ENCODE measurements around the gene FBXL13. TPM values are rescaled to one million over a fixed set of nuclear protein-coding genes. Genes with fewer than 3 reads are reported as not detected.

Gene FBXL13
- total and polyA plus RNA-seq, 10 of the 15 experiments (the other 5 are each of a cell fraction or from before 2014, with no cell fraction given) = 0.08 to 0.95 (median 0.28) TPM; not detected in 2

GRCh38 chr7:102869195-102869594 is 205.4 kb downstream of the FBXL13 start (continued):
- TF ChIP-seq ZNF274 (IDR thresholded peaks at IDR 0.05; ENCODE audit: insufficient read depth, insufficient read length) (no peak), SP1 (IDR thresholded peaks at IDR 0.05; ENCODE audit: low read depth, low read length) (no peak), ZNF24 (IDR thresholded peaks at IDR 0.05) (no peak), MYC (IDR thresholded peaks at IDR 0.05; ENCODE audit: insufficient read depth, insufficient read length, insufficient replicate concordance, low read length, severe bottlenecking) (no peak), CHD4 (IDR thresholded peaks at IDR 0.05) (no peak), BCL11A (IDR thresholded peaks at IDR 0.05; ENCODE audit: low read depth, low read length) (no peak)

GRCh38 chr7:102866535-102867215 is 207.9 kb downstream of the FBXL13 start:
- Histone ChIP-seq H3K4me1 (ENCODE audit: control insufficient read depth, insufficient read depth, low read length) (no peaks in the 10 kb centered on the region), H3K27me3 (replicated peaks in 1 of 2; ENCODE audit: control insufficient read depth in 2 of 2, insufficient read depth in 2 of 2, low read length in 1 of 2) (no peaks in the 10 kb centered on the region; a peak in 1 of 4 replicates), H2AFZ (ENCODE audit: control insufficient read depth, low read depth, low read length) (no peak overlapping the region), H3K9ac (ENCODE audit: control insufficient read depth, insufficient read depth, low read length) (no peak overlapping the region), H4K20me1 (ENCODE audit: control insufficient read depth, insufficient read depth) (no peaks in the 10 kb centered on the region), H3K4me2 (ENCODE audit: control insufficient read depth, insufficient read depth) (no peak overlapping the region), H3K36me3 (ENCODE audit: control insufficient read depth in 2 of 2, insufficient read depth in 2 of 2, low read length in 1 of 2) (no peaks in the 10 kb centered on the region), H3K79me2 (ENCODE audit: control insufficient read depth, insufficient read depth, low read length) (no peaks in the 10 kb centered on the region), H3K27ac (ENCODE audit: control insufficient read depth, insufficient read depth) (no peak overlapping the region), H3K4me3 (no peak overlapping the region), H3K9me3 (replicated peaks; ENCODE audit: control insufficient read depth, insufficient read depth, low read length) (no peaks in the 10 kb centered on the region)
- ChIA-PET SMC1A (ENCODE audit: uncharacterized antibody, unreplicated experiment) (no interaction called here), RAD21 (ENCODE audit: unreplicated experiment) (no interaction called here), CTCF (no interaction called here), POLR2A (no interaction called here)
- WGBS (ENCODE audit: insufficient coverage, insufficient replicate concordance, low lambda C conversion rate, missing lambda C conversion rate) = 33% methylated on average over 3 of the region's 3 CpGs
- DNase-seq (ENCODE audit: low read depth, low spot score) (no peak), FAIRE-seq (no peak), ATAC-seq (no peak)
- intact Hi-C loops (cut with micrococcal nuclease; ENCODE audit: unreplicated experiment) = no loop called here
- TF ChIP-seq SREBF1 (IDR thresholded peaks at IDR 0.05; ENCODE audit: low read length) (no peak), CUX1 (IDR thresholded peaks at IDR 0.05; ENCODE audit: insufficient replicate concordance, low read depth, low read length) (no peak), SRF (IDR thresholded peaks at IDR 0.05; ENCODE audit: low read depth in 2 of 2, low read length in 2 of 2) (no peak), CBX3 (IDR thresholded peaks at IDR 0.05; ENCODE audit: borderline replicate concordance, low read depth) (no peak), CREM (IDR thresholded peaks at IDR 0.05; ENCODE audit: low read depth) (no peak), POLR2A (IDR thresholded peaks at IDR 0.05; ENCODE audit: low read depth, low read length) (no peak), POLR2AphosphoS5 (IDR thresholded peaks at IDR 0.05; ENCODE audit: low read length) (no peak), USF2 (IDR thresholded peaks at IDR 0.05; ENCODE audit: borderline replicate concordance, low read depth, low read length) (no peak)
- in situ Hi-C loops (cut with MboI) = no loop called here
- no TSS peak for BruUV-seq (replicated peaks)

All from GM12878 (cell line).